ENCODE measurements around the gene GGTA1.

GGTA1 gene

DNA sequence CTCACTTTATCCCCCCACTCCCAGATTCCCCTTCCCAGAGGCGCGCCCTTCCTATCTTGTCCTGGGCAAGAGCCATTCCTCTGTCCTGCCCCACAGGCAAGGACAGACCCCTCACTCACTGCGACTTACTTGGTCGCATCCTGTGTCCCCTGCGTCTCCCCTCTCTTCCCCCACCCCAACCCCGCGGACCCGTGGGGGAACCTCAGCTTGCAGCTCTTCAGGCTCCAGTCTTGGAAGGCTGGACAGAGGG, 542 bp downstream of the GGTA1 start:
- no peak for DNase-seq (ENCODE audit: low spot score)

DNA sequence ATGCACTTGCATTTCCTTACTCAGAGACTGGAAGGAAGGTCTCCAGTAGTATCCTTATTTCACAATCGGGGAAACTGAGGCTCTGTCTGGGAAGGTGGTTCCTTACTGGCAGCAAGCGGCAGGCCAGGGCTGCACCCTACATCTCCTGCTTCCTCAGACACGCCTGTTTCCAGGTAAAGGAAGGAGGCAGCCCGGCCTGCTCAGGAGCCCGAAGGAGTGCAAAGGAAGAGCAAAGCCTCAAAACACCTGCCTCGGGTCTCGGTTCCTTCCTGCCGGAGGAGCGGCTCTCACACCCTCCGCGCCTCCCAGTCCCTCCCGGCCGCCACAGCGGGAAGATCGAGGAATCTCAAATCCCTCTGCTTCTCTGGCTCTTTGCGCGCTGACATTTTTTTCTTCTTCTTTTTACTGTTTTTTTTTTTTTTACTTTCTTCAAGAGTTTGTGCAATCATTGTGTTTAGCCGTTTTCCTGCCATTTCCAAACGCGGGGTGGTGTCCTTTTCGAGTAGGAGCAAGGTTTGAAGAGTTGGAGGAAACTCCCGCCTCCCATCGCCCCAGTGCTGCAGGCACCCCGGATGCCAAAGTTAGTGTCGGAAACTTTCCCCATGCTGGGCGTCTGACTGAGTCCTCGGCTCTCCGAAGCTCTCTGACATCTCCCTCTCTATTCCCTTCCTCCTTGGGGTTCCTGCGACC, 1.0 kb downstream of the GGTA1 start:
- no peak for DNase-seq (ENCODE audit: low spot score)

- DNase-seq (ENCODE audit: low spot score), result peak; percentile 20
These were observed 1.5 kb downstream of the GGTA1 start for GRCh38 chr9:121498150-121498486.

GRCh38 chr9:121495976-121496375, 3.7 kb downstream of the GGTA1 start:
- DNase-seq (ENCODE audit: low spot score), result no peak

DNA sequence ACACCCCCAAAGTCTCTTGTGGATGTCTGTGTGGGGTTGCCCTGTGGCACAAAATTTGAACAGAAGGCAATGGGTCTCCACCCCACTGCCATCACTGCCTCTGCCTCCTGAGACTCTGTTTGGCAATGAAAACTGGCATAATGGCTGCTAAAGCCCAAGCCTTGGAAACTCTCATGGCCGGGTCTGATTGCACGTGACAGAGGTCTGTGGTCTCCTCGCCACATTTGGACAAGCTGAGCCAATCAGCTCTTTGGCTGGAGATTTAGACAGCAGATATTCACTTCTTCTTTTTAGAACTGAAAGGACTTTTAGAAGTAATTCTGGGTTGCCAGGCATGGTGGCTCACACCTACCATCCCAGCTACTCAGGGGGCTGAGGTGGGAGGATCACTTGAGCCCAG, 5.5 kb downstream of the GGTA1 start:
- no peak for DNase-seq (ENCODE audit: low spot score)

GRCh38 chr9:121491111-121491510, 8.5 kb downstream of the GGTA1 start:
- no peak for DNase-seq (ENCODE audit: low spot score)

GRCh38 chr9:121489344-121489743, 10.3 kb downstream of the GGTA1 start:
- no peak for DNase-seq (ENCODE audit: low spot score)

GRCh38 chr9:121486043-121486442, 13.6 kb downstream of the GGTA1 start:
- DNase-seq (ENCODE audit: low spot score), result no peak

DNA sequence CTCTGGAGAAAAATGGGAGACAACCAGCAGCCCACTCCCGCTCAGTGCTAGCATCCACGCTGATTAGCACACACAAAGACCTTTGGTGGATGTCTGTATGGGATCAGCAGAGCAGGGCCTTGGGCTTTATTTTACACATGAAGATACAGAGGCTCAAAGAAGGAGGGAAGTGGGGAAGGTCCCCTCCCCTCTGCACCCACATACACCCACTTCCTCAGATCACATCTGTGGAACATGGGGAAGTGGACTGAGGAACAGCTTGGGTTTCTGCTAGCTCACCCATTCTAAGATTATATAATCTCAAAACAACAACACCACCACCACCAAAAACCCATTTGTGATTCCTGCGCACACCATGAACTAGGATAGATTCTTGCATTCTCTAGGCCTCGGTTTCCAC, 14.0 kb downstream of the GGTA1 start:
- DNase-seq (ENCODE audit: low spot score), result no peak

DNA sequence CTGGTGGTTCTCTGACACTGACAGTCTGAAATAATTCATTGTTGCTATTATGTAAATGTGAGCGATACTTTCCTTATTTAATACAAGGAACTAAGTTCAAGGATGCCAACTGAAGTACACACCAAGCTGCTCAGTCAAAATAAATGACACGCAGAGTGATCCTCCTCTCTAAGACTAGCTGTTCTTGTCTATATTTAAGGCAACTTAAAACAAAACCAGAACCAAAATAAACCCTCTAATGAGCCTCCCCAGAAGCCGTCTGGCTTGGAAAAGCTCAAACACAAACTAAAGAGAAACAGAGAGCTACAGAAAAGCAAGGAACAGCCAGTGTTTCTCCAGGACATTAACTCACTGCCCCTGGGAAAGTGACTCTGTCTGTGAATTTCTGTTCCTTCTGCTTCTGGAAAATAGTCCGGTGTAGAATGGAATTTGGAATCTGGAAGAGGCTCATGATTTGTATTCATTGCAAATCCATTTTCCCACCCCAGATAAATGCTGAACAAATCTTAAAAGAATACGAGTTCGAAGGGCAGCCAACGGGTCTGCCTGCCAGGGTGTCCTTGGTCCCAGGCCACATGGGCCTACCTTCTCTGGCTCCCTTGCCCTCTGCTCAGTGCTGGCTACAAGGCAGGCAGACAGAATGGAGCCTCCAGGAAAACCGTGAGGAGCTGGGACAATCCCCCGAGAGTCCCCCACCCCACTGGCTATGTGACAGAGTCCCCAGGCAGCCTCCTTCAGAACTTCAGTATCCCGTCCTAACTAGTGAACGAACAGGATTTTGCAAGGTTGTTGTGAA, 14.8 kb downstream of the GGTA1 start:
- no peak for DNase-seq (ENCODE audit: low spot score)

- DNase-seq (ENCODE audit: low spot score), result no peak
These were observed 16.1 kb downstream of the GGTA1 start for GRCh38 chr9:121483473-121484031.

GRCh38 chr9:121483049-121483448, 16.6 kb downstream of the GGTA1 start:
- DNase-seq (ENCODE audit: low spot score), result no peak

GRCh38 chr9:121478816-121479676, 20.6 kb downstream of the GGTA1 start:
- no peak for DNase-seq (ENCODE audit: low spot score)

DNA sequence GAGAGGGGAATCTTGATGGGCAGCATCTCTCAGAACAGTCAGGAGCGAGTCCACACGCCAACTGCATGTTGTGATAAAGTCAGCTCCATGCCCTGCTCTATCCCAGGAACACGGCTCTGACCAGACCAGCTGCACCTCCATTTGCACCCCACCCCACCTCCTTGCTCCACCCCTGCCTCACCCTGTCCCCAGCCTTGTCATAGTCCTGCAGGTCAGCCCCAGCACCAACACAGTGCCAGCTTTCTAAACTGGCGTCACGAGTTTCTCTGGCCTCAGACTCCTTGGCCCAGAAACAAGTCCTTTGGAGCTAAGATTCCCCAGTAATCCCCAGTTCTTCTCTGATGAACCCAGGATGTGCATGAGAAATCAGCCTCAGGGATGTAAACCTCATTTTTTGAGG, 23.5 kb downstream of the GGTA1 start:
- no peak for DNase-seq (ENCODE audit: low spot score)

DNA sequence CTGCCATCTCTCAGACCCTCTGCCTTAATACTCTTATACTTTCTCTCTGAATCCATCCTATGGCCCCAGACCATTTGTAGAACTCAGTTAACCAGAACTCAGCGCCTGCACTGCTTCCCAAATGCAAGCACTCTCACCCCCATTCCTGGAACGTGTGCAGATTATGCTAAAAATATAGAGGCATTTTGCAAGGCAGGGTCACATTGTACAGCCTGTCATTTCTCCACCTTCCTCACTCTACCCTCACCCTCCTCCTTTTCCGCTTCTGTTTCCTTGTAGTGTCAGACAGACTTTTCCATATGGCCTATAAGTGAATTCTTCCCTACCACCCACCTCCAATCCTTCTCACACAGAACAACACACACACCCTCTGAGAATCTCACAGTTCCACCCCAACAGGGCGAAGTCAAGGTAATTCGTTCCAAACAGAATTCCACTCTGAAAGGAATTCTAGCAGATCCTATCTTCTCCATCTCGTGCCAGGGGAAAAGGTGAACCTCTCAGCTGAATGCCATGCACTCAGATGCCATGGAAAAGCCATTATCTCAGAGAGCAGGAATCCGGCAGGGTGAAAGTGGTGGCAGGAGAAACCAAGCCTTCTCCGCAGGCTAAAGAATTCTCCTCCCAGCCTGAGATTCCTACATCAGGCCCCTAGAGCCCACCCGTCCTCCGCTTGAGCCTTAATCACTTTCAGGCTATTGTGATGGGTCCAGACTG, 25.3 kb downstream of the GGTA1 start:
- DNase-seq (ENCODE audit: low spot score), result no peak

DNA sequence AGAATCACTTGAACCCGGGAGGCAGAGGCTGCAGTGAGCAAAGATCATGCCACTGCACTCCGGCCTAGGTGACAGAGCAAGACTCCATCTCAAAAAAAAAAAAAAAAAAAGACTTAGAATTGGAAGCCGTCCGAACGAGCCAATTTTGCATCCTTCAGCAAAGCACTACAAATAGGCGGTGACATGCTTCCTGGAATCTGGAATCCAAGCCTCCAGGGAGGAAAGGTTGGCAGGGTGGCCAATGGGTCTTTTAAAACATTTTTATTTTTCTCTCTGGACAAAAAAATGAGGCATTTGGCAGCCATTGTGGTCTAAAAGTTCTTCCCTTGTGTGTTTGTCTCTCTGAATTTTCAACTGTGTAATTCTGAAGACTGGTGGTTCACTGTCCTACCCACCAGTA, 26.4 kb downstream of the GGTA1 start:
- no peak for DNase-seq (ENCODE audit: low spot score)

DNA sequence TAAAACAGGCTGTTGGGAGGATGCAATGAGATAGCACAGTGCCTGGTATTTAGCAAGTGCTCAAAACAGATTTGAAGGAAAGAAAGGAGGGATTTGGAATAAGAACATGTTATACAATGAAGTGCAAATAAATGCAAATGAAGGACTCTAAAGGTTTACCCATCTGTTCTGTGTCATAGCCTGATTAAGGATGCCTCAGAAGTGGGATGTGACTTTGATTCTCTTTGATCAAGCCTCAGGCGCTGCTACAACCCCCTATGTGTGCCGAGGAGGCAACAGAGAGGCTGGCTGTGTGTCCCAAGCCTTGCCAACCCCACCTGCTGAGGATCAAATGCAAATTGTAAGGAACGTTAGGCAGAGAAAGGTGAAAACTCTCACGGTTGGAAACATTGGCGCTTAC, 27.2 kb downstream of the GGTA1 start:
- no peak for DNase-seq (ENCODE audit: low spot score)

- no peak for DNase-seq (ENCODE audit: low spot score)
These were observed 33.5 kb downstream of the GGTA1 start for GRCh38 chr9:121466142-121466541.

DNA sequence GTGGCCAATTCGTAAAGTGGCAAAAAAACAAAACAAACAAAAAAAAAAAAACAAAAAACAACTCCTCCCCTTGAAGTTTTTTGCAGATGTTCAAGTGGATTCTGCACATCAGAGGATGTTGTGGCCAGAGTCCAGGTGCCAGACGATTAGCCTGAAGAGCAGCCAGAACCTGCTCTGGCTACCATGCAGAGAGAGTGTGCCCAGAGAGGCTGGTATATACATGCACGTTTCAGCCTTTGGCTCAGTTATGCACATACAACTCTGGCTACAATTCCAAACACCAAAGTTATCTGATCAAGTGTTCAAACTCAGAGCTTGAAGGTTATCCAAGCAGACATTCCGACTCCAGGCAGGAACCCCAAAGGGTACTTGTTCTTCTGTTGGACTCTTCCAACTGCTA, 34.7 kb downstream of the GGTA1 start:
- no peak for DNase-seq (ENCODE audit: low spot score)

DNA sequence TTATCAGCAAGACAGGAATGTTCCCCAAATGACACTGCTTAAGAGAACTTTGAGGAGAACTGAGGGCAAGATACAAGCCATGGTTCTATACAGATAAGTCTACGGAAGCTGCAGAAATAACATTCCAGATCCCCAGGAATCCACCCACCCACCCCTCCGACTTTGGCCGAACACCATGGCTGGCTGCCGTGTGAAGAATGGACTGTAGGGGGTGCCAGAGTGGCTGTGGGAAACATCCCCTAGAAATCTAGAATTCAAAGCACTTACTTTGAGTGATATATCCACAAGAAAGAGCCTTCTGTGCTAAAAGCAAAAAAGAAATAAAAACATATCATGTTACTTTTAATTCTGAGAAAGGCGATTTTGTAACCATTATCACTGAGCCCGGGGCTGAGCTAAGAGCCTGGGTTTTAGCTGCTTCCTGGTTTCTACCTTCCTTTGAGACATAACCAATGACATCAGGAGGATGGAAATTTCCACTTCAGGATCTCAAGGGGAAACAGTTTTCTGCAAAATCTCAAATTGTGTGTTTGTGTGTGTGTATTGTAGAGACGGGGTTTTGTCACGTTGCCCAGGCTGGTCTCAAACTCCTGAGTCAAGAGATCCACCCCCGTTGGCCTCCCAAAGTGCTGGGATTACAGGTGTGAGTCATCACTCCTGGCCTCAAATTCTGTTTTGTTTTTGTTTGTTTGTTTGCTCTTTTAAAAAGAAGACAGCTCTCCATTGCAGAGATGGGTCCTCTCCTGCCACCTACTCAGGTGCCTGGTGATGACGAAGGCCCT, 36.4 kb downstream of the GGTA1 start:
- DNase-seq (ENCODE audit: low spot score), result no peak

DNA sequence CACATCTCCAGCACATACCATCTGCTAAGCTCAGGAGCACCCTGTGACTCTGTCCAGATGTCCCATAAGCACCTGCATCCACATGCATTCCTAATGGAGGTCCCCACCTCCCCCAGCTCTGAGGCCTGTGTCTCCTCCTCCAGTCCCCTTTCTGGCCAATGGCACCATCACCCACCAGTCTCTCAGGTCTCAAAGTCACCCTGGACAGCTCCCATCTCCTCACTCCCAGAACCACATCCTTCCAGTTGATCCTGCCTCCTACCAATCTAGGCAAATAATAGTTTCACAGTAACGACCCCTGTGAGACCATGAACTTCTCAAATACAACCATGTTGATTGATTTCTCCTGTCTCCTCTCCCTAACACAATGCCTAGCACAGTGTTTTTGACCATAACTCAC, 40.1 kb downstream of the GGTA1 start:
- no peak for DNase-seq (ENCODE audit: low spot score)
